GM13976 (cell line): ENCODE data around the gene PGBD4.

Experiments
- DNase-seq: peaks from one replicate; pipeline ENCODE4 v3.0.0; 2012; ENCODE audit warnings: low spot score
- CTCF ChIP-seq: IDR thresholded peaks from 2 replicates; pipeline ENCODE4 v1.5.1; 2012; ENCODE audit warnings: borderline replicate concordance, mild to moderate bottlenecking; ENCODE audit not compliant: insufficient read depth; ENCODE audit errors: extremely low read depth, missing control alignments, control extremely low read depth
- in situ Hi-C: fragments of 300-500 bp; cut with MboI; formaldehyde crosslinking; loops from one replicate; pipeline ENCODE4 v1.12.0; 2022; ENCODE audit warnings: low sequenced_read_pairs, mixed read lengths, inconsistent platforms; ENCODE audit not compliant: unreplicated experiment

The PGBD4 gene

DNA sequence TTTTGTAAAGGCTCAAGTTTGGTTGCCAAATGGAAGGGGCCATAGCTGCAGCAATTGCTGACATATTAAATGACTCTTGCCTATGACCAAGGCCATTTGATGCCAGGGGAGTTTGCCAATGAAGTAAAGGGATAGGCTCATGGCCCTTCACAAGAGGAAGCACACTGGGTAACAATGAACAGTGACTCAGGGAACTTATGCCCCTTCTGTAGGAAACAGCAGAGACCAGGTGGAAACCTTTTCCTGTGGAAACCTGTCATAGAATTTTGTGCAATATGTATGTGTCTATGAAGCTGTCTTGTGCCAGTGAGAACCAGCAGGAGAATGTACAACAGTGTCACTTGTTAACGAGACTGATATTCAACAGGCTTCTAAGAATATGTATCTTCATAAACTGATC, 37.4 kb upstream of the PGBD4 start:
- in situ Hi-C loops: loop anchor here (5.0 to 25.0 kb wide), 2 partner anchors 148 to 298 kb away; partner anchors contain the start of genes KATNBL1 and LPCAT4
- DNase-seq: no peak
- no peak for TF ChIP-seq CTCF

GRCh38 chr15:34065261-34065660, 36.6 kb upstream of the PGBD4 start:
- TF ChIP-seq CTCF: no peak
- no peak for DNase-seq
- in situ Hi-C loops: loop anchor here (25.0 kb wide), 1 partner anchor 297 kb away; the partner anchor contains the start of gene LPCAT4

DNA sequence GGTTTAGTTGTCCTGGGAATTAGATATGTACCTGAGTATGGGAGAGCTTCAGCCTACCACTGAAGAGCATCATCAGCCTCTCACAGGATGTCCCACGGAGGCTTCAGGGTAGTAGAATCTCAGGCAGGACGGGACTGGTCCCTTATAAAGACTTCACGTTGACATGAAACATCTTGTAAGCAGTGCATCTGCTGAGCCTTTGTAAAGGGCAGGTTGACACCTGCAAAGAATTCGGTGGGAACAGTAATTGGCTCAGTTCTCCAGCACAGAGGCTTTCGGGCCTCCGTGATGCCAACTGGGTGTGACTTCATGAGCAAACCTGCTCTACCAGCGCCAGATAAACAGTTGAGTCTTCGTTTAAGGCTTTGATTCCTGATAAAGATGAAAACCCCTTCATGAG, 35.9 kb upstream of the PGBD4 start:
- no peak for TF ChIP-seq CTCF
- no peak for DNase-seq
- in situ Hi-C loops: loop anchor here (25.0 kb wide), 1 partner anchor 296 kb away; the partner anchor contains the start of gene LPCAT4

DNA sequence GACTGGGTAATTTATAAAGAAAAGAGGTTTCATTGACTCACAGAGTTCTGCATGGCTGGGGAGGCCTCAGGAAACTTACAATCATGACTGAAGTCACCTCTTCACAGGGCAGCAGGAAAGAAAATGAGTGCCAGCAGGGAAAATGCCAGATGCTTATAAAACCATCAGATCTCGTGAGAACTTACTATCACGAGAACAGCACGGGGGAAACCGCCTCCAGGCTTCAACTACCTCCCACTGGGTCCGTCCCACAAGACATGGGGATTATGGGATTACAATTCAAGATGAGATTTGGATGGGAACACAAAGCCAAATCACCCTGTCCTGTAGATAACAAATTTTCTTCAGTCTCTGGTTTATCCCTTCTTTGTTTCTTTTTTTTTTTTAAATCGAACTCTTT, 31.9 kb upstream of the PGBD4 start:
- DNase-seq: no peak
- in situ Hi-C loops: loop anchor here (25.0 kb wide), 1 partner anchor 292 kb away; the partner anchor contains the start of gene LPCAT4

GRCh38 chr15:34076785-34077184, 25.1 kb upstream of the PGBD4 start:
- no peak for TF ChIP-seq CTCF
- in situ Hi-C loops: loop anchor here (25.0 kb wide), 1 partner anchor 511 kb away; the partner anchor contains the start of gene GOLGA8B
- DNase-seq: no peak

More for the DNA sequence above, 31.9 kb upstream of the PGBD4 start:
- no peak for TF ChIP-seq CTCF

DNA sequence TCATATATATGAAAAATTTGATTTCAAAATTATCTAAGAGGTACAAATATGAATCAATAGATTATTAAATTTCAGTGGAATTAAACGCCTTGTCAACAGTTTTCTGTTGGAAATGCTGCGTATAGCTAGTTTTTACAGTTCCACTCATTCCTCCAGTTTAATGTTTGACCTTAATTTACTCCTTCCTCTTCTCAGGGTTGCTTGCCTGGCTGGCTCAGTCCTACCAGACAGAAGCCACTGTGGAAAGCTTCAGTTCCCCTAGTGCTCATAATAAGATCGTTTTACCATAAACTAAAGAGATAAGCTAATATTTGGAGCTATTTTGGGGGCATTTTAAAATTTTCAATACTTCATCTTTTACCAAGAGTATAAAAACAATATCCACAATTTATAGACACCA, 23.0 kb upstream of the PGBD4 start:
- in situ Hi-C loops: loop anchor here (25.0 kb wide), 1 partner anchor 508 kb away; the partner anchor contains the start of gene GOLGA8B
- TF ChIP-seq CTCF: no peak
- no peak for DNase-seq

DNA sequence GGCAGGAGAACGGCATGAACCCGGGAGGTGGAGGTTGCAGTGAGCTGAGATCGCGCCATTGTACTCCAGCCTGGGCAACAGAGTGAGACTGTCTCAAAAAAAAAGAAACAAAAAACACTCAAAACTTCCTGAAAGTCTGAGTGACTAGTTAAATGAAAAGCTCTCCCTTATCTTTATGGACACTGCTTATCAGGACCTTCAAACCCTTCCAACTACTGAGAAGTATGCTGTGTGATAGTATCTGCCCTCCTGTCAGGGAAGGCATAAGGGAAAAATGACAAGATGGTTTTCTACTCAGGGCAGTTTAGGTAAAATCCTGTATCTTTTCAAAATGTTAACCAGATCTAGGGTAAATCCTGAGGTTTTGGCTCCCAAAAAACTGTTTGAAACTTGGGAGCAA, 22.0 kb upstream of the PGBD4 start:
- no peak for DNase-seq
- in situ Hi-C loops: loop anchor here (25.0 kb wide), 1 partner anchor 507 kb away; the partner anchor contains the start of gene GOLGA8B
- TF ChIP-seq CTCF: no peak
